ENCODE results near the gene CACNA1S.

The CACNA1S gene

GRCh38 chr1:201096977-201097856 is 15.0 kb downstream of the CACNA1S start:
- H3K27ac ChIP-seq = no peak overlapping the region
- DNase-seq (ENCODE audit: low read depth, low spot score) = no peak

- no peak for DNase-seq (ENCODE audit: low read depth, low spot score)
- no peak overlapping the region for H3K27ac ChIP-seq
Measured at GRCh38 chr1:201096041-201096461, 16.2 kb downstream of the CACNA1S start.

GRCh38 chr1:201095581-201095980 is 16.6 kb downstream of the CACNA1S start:
- H3K27ac ChIP-seq = no peak overlapping the region
- DNase-seq (ENCODE audit: low read depth, low spot score) = no peak

- no peak for DNase-seq (ENCODE audit: low read depth, low spot score)
- no peak overlapping the region for H3K27ac ChIP-seq
Measured at GRCh38 chr1:201094832-201095231, 17.4 kb downstream of the CACNA1S start.

- no peak overlapping the region for H3K27ac ChIP-seq
- DNase-seq (ENCODE audit: low read depth, low spot score) = no peak
Measured at GRCh38 chr1:201093962-201094361, 18.3 kb downstream of the CACNA1S start.

- no peak for DNase-seq (ENCODE audit: low read depth, low spot score)
- no peak overlapping the region for H3K27ac ChIP-seq
Measured at GRCh38 chr1:201093561-201093960, 18.7 kb downstream of the CACNA1S start.

- no peak overlapping the region for H3K27ac ChIP-seq
- no peak for DNase-seq (ENCODE audit: low read depth, low spot score)
Measured at GRCh38 chr1:201092738-201093137, 19.5 kb downstream of the CACNA1S start.

GRCh38 chr1:201091256-201091655 is 21.0 kb downstream of the CACNA1S start:
- H3K27ac ChIP-seq = no peak overlapping the region
- no peak for DNase-seq (ENCODE audit: low read depth, low spot score)

- no peak for DNase-seq (ENCODE audit: low read depth, low spot score)
- H3K27ac ChIP-seq = no peak overlapping the region
Measured at GRCh38 chr1:201090541-201090940, 21.7 kb downstream of the CACNA1S start.

- H3K27ac ChIP-seq = no peak overlapping the region
- DNase-seq (ENCODE audit: low read depth, low spot score) = no peak
Measured at GRCh38 chr1:201089596-201089995, 22.6 kb downstream of the CACNA1S start.

GRCh38 chr1:201088901-201089525 is 23.2 kb downstream of the CACNA1S start:
- no peak for DNase-seq (ENCODE audit: low read depth, low spot score)
- no peak overlapping the region for H3K27ac ChIP-seq

GRCh38 chr1:201088395-201088794 is 23.8 kb downstream of the CACNA1S start:
- H3K27ac ChIP-seq = no peak overlapping the region
- no peak for DNase-seq (ENCODE audit: low read depth, low spot score)

- DNase-seq (ENCODE audit: low read depth, low spot score) = no peak
- H3K27ac ChIP-seq = no peak overlapping the region
Measured at GRCh38 chr1:201085902-201086735, 26.1 kb downstream of the CACNA1S start.

- H3K27ac ChIP-seq = no peak overlapping the region
- no peak for DNase-seq (ENCODE audit: low read depth, low spot score)
Measured at GRCh38 chr1:201084295-201084694, 27.9 kb downstream of the CACNA1S start.

GRCh38 chr1:201083741-201084140 is 28.5 kb downstream of the CACNA1S start:
- H3K27ac ChIP-seq = no peak overlapping the region
- DNase-seq (ENCODE audit: low read depth, low spot score) = no peak

- DNase-seq (ENCODE audit: low read depth, low spot score) = no peak
- no peak overlapping the region for H3K27ac ChIP-seq
Measured at GRCh38 chr1:201080135-201080534, 32.1 kb downstream of the CACNA1S start.

GRCh38 chr1:201077736-201078135 is 34.5 kb downstream of the CACNA1S start:
- DNase-seq (ENCODE audit: low read depth, low spot score) = no peak
- no peak overlapping the region for H3K27ac ChIP-seq

- DNase-seq (ENCODE audit: low read depth, low spot score) = no peak
- no peak overlapping the region for H3K27ac ChIP-seq
Measured at GRCh38 chr1:201077116-201077515, 35.1 kb downstream of the CACNA1S start.

GRCh38 chr1:201076092-201076491 is 36.1 kb downstream of the CACNA1S start:
- no peak for DNase-seq (ENCODE audit: low read depth, low spot score)
- no peak overlapping the region for H3K27ac ChIP-seq

GRCh38 chr1:201074018-201074417 is 38.2 kb downstream of the CACNA1S start:
- no peak for DNase-seq (ENCODE audit: low read depth, low spot score)
- H3K27ac ChIP-seq = no peak overlapping the region

- DNase-seq (ENCODE audit: low read depth, low spot score) = no peak
Measured at GRCh38 chr1:201072922-201073321, 39.3 kb downstream of the CACNA1S start.

More at GRCh38 chr1:201072922-201073321, 39.3 kb downstream of the CACNA1S start:
- H3K27ac ChIP-seq = no peak overlapping the region
